GM21526 (cell line): Measurements from ENCODE around the gene P4HB.

Source experiments
- ATAC-seq: cut with Tn5 transposase; IDR thresholded peaks from one replicate; pipeline ENCODE4 v1.9.1; 2021; ENCODE audit warnings: moderate library complexity; ENCODE audit not compliant: unreplicated experiment, low FRiP score

Gene P4HB

DNA sequence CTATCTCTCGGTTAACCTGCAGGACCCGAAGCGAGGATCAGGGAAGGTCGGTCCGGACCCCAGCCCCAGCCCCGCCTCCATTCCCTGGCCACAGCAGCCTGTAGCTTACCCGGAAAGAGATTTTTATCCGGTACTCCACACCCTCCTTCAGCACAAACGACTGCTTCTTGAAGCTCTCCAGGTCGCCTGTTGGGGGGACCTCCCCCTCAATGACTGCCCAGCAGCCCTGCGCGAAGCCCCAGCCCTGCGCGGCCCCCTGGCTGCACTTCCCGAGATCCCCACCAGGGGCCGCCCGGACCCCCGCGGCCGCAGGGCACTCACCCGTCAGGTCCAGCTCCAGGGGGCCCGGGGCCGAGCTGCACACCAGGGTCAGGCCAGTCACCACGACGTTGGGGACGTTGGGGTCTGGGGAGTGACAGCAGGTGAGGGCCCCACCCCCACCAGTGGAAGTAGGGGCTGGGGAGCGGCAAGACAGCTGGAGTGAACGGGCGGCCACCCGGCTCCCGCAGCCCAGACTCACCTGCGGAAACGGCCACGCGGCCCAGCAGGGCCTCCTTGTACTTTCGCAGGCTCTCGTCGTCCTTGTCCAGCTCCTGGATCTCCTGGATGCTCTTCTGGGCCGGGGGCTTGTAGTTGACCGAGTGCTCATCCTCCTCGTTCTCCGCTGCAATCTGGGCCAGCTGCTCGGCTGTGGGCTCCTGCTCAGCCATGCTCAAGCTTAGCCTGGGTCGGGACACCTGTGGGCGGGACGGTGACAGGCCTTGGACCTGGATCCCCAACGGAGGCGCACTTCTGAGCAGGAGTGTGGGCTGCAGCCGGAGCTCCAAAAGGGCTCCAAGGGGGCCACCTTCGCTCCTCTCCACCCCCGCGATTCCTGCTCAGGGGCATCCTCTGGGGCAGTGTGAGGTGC is 9.1 kb upstream of the P4HB start:
- no peak for ATAC-seq

DNA sequence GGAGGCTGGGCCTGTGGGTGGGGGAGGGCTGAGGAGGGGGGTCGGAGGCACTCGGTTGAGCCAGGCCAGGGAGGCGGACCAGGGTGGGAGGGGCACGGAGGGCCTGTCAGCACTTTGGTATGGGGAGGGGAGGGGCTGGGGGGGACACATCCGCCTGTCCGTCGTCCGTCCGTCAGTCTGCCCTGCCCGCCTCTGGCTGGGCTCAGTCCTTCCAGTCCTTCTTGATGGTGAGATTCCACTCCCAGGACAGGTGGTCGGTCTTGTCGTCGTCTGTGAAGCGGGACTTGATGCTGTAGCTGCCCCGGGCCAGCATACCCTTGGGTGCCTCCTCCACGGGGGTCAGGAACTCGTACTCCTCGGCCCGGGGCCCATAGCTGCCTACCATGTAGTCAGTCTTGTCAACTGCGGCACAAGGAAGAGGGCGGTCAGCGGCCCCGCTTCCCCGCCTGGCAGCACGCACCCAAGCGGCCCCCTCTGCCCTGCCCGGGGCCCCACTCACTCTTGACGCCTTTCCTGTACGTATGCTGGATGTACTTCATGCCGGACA is 8.4 kb upstream of the P4HB start:
- no peak for ATAC-seq

DNA sequence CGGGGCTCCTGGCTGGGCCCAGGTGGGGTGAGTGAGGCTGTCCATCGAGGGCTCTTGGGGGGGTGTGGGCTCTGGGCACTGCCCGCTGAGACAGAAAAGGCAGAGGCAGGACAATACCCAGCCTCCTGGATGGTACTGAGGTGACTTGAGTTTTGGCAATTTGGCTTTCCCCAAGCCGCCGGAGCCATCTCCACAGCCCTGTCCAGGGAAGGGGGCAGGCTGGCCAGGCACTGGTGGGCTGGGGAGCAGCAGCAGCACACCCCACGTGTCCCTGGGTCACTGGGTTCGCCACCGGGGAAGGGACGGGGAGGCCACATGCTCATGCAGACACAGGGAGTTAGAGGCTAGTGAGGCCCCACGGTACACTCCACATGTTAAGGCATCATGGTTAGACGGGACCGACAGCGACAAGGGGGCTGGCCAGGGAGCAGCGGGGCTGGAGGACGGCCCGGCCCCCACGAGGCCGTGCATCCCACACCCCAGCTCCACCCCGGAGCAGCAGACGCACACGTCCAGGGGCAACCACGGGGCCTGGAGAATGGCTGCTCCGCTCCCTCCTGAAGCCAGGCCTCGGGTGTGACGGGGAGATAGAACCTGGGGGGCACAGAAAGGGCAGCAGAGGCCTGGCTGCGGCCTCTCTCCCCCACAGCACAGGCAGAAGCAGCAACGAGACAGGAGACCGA is 7.8 kb upstream of the P4HB start:
- ATAC-seq = no peak

DNA sequence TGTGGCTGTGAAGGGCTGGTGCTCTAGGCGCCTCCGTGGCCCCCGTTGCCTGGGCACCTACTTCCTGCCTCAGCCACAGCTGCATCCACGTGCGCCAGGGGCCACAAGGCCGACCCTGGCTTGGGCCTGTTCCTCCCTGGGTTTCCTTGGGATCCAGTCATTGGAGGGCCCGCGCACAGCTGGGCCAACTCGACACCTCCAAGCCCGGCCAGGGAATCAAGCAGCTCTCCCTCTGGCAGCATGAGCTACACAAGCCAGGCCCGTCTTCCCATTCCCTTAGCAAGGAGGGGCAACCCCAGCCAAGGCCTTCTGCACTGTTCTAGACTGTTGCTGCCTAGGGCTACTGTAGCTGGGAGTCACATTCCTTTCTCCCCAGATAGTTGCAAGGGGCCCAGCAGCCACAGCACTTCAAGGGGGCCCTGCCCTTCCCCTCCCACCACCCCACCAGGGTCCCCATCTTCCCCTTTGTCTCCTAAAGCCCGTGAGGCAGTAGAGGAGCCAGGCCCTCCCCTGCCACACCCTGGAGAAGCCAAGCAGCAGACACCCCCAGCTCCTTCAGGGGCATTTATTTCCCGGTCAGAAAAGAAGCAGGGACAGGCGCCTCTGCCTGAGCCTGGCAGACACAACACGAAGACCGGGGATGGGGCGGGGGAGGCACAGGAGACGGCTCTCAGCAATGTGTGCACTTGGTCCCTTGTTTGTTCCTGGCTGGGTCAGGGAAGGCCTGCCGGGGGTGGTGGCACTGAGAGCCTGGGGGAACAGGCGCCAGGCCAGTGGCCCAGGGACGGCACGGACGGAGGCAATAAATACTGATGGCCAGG is 7.0 kb upstream of the P4HB start:
- ATAC-seq = no peak

DNA sequence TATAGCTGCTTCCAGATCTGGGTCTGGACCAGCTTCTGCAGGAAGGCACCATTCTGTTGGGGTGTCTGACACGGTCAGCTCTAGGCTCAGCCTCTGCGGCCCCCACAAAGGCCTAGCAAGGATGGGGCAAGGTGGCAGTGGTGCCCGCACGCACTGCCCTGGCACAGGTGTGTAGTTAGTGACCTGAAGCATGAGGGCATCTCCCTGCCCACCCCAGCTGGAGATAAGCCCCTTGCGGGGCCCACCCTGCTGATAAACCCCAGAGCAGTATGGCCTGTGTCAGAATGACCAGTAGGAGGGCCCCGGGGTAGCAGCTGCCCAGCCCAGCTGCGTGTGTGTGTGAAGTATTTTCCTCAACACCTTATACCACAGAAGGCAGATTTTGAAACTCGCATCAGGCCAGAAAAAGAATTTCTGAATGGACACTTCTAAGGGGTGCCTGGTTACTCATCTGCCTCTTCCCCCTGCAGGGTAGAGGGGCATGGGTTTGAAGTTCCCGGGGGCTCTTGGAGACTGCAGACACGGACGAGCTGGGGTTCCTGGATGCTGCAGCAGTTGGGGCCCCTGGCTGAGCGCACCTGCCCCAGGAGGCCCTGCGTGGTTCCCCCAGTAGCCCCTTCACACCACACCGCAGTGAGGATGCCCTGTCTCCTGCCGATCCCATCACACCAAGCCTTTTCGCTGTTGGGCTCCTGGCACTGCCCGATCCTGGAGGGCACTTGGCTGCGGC is 6.3 kb upstream of the P4HB start:
- ATAC-seq = no peak

DNA sequence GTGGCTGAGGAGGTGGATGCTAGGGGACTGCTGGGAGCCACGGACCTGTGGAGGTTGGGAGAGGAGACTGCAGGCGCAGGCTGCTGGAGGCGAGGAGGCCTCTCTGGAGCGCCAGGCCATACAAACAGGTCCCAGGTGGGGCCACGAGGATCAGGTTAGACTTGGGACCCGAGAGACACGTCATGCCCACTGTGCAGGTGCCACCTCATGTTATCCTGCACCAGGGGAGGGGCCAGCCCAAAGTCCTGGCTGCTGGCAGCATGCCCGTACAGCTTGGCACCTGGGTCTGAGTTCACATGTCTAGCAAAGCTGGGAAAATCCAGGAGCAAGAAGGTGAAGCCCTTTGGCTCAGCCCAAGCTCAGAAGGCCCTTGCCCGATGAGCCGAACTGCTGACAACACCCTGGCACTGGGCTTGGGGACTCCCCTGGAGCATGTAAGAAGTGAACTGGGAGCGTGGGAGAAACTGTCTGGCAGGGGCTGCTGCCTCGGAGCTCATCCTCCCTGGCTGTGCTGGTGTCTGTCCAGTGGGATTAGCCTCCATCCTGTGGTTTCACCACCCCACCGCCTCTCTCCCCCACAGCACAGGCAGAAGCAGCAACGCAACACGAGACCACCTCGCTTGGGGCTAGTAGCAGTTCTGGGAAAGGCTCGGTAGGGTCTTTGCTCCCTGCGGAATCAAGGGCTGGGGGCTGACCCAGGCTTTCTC is 5.6 kb upstream of the P4HB start:
- ATAC-seq = no peak

DNA sequence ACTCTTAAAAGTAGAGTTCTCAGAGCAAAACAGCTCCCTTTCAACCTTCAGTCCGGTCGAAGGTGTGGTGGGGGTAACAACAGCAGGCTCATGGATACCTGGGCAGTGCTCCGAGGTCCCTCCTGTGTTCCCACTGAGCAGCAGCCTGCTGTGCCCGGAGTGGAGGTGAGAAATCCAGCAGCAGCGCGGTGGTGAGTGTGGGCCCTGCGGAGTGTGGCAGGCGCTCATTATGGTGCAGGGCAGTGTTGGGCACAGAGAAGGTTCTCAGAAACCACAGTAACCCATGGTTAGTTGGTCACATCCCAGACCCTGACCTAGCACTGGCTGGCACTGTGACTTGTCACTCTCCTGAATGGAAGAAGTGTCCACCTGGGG is 5.0 kb upstream of the P4HB start:
- ATAC-seq = no peak

DNA sequence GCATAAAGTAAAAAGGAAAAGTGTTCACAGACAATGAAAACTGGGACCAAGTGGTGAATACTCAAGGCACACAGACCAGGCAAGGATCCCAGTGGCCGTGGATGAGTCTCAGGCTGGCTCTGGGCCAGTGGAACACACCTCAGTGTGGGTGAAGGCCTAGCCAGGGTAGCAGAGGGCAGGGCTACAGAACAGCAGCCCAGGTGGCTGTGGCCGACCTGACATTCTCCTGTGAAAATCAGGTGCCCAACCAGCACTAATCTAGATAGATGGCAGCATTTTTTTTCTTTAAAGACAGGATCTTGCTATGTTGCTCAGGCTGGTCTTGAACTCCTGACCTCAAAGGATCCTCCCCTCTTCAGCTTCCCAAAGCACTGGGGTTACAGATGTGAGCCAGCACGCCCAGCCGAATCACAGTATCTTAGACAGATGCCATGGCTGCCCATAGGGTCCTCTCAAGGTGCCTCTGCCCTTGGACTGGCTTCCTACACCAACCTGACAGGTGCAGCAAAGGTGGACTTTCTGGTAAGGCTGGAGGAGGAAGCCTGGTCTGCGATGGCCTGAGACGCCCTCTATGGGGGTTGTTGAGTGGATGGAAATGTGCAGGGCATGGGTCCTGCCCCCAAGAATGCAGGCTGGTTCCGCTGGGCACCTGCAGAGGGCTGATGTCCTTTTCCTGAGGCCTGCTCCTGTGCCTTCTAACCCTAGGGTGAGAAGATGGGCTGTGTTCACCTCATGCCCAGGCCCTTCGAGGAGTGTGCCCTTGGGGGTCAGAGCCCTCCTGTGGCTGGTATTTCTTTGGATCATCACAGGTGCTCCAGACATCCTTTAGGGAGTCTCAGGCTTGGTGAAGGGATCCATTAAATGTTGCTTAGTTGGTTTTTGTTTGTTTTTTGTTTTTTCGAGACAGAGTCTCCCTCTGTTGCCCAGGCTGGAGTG is 3.8 kb upstream of the P4HB start:
- ATAC-seq = no peak

DNA sequence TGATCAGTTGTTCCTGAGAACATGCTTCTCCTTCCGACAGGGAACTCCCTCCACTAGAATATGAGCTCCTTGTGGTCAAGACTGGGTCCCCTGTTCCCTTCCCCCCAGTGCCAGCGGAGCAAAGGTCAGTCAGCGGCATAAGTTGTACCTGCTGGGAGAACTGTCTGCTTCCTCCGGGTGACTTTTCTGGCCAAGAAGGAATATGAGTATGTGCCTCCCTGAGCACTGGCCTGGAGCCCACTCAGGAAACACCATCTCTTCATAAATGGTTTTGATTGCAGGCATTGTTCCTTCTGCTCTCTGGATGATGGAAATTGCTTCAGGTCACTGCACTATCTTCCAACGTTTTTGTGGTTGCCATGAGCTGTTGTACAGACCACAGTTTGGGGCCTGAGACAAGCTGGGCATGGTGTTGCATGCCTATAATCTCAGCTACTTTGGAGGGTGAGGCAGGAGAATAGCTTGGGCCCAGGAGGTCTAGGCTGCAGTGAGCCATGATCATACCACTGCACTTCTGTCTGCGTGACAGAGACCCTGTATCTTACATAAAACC is 2.9 kb upstream of the P4HB start:
- ATAC-seq = no peak

DNA sequence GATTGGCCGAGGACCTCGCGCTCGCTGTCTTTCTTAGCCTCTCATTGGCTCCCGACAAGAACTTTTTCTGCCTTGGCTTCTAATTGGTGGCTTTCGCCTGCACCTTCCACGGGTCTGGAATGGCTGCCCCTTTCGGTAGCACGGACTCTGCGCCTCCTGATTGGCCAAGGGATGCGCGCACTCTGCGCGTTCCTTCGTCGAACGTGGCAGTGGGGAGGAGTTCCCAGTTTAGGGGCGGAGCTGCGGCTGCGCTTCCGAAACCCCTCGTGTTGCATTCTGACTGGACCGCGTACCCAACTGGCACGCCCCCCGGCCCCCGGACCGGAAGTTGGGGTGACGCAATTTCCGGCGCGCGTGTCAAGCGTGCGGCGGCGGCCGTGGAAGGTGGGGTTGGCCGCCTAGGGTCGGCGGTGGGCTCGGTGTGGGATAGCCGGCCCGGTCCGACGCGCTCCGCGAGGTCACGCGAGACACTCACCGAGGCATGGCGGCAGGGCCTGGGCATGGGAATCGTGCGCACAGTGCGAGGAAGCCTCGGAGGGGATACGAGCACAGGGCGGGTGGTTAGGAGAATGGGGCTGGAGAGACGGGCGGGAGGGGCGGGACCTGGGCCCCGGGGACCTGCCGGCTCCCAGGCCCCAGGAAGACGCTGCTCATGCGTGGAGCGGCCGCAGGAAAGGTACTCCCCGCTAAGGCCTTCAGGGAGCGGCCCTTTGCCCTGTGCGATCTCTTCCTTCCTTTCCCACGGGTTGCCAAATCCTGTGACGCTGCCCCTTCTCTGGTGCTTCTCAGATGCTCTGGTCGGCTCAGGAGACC is 627 bp upstream of the P4HB start:
- ATAC-seq = peak; percentile 68

DNA sequence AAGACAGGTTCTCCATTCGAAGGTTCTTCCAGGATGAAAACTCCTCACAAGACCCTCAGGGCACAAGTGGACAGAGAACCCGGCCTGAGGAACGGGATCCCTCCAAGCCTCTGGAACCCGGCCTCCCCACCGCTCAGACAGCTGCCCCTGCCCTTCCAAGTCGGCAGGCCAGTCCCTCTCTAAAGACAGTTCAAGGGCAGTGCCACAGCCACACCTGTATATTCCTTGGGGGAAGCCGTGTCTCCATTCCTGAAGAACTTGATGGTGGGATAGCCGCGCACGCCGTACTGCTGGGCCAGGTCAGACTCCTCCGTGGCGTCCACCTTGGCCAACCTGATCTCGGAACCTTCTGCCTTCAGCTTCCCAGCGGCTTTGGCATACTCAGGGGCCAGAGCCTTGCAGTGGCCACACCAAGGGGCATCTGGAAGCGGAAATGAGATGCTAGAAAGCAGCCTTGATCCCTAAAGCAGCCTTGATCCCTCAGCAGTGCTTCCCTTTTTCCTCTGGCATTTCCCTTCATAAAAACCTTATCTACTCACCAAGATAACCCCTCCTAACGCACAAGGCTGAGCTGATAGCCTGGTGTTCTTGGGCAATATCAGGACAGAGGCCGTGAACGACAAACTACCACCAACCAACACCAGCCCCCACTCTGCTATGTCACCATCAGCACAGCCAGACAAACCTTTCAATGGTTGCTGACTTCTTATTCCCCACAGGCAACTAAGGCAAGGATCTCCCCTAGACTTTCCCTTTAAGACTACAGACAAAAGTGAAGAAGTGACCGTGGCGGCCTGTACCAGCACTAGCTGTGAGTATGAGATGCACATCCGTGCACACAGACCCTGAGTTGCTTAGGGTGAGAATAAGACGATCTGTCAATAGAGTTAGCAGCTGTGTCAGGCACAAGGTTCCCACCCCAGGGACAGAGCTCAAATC is 1.1 kb downstream of the P4HB start:
- no peak for ATAC-seq

DNA sequence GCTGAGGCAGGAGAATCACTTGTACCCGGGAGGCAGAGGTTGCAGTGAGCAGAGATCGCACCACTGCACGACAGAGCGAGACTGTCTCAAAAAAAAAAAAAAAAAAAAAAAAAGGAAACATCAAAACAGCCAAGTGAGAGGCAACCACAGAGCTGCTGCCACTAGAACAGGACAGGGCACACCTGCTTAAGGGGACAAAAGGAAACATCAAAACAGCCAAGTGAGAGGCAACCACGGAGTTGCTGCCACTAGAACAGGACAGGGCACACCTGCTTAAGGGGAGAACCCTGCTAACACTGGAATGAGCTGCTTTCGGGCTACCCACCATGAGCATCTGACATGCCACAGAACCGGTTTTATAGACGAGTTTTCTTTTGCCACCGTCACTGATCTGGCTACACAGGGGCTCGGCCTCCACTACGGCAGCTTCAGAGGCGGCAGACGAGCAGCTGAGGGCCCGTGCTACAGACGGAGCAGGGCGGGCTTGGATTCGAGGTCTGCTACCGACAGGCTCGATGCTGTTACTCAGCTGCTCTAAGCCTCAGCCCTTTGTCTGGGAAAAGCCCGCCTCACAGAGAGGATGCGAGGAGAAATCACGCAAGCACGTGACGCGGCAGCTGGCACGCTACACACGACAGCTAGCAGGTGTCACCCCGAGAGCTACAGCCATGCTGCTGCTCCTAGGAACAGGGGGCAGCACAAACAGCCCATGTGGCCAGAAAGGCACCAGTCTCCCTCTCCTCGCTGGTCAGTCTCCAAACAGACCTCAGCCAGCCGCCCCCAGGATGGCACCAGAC is 2.0 kb downstream of the P4HB start:
- ATAC-seq = no peak

DNA sequence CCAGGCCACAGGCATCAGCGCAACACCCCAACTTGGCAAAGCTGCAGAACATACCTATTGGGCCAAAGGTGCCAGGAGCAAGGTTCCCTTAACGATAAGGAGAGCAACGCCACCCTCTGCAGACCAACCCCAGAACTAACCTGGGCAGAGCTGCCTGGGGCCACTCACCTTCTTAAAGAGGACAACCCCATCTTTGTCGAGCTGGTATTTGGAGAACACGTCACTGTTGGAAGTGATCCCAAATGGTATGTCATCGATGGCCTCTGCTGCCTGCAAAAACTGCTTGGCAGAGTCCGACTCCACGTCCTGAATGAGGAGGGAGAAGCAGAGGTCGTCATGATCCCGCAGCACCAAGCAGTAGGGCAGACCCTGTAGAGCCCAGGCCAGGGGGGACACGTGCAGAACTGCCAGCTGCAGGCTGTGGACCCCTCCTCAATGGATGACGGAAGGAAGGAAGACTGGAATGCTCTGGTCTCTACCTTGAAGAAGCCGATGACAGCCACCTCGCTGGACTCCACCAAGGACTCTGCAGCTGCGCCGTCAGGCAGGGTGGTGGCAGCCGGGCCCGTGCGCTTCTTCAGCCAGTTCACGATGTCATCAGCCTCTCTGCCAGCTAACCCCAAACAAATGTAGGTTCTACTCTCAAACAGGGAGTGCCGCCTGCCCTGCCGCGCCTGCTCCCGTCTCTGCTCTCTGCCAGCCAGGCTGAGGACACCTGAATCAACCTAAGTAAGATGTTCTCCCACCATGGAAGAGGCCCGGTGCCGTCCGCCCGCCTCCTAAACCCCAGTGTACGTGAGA is 5.2 kb downstream of the P4HB start:
- no peak for ATAC-seq

DNA sequence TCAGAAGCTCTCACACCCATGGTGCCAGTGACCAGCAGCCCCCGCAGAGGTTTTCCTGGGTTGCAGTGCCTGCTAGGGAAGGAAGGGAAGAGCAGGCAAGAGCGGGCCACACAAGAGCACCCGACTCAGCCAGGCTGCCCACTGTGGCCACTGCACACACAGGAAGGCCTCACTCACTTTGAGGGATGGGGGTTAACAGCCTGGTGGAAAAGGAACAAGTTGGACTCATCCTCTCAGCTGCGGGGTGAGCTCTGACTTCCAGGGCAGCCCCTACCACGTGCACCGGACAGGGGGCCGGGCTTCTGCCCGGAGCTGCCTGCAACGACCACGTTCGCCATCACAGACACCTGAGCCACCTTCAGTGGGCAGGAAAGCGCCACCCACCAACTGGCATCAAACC is 8.1 kb downstream of the P4HB start:
- ATAC-seq = no peak

DNA sequence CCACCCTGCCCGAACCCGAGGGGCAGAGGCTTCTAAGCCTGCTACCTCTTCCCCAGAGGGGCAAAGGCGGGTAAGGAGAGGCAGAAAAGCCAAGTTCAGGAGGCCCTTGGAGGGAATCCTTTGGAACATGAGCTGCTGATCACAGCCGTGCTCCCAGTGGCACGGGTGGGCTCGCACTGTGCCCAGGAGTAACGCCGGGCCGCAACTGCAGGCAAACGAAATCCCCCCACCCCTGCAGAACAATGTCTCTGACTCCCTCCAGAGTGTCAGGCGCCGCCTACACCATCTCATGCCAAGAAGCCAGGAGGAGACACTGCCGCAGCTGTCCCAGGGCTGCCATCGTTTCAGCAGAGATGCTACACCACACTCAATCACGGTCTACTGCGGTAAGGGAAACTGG is 8.9 kb downstream of the P4HB start:
- ATAC-seq = no peak
